ENCODE data around the gene DLX2. TPM values are rescaled to one million over a fixed set of nuclear protein-coding genes. Genes with fewer than 3 reads are reported as not detected.

DLX2 gene
- total and polyA plus RNA-seq, 10 of the 15 experiments (the other 5 are each of a cell fraction or from before 2014, with no cell fraction given), result 0.03 TPM; not detected in 9

- RAD21 ChIA-PET (ENCODE audit: unreplicated experiment), result no interaction called here
- intact Hi-C loops (cut with micrococcal nuclease; ENCODE audit: unreplicated experiment), result no loop called here
- ATAC-seq (no peak), DNase-seq (ENCODE audit: low read depth, low spot score) (no peak), FAIRE-seq (peak; percentile 59)
- CTCF ChIA-PET, result interaction anchor here (1.0 to 1.4 kb wide), 3 partner anchors 12 to 54 kb away, joined by 3 to 4 read pairs (median 3); partner anchors contain the start of genes DLX1 and DLX2
- SMC1A ChIA-PET (ENCODE audit: uncharacterized antibody, unreplicated experiment), result interaction anchor here (0.6 to 1.5 kb wide), 3 partner anchors 12 to 514 kb away, joined by 4 read pairs; partner anchors contain the start of gene DLX1
- Histone ChIP-seq H2AFZ (ENCODE audit: control insufficient read depth, low read depth, low read length) (no peak overlapping the region), H3K27me3 (replicated peaks in 1 of 2; ENCODE audit: control insufficient read depth in 2 of 2, insufficient read depth in 2 of 2, low read length in 1 of 2) (no peaks in the 10 kb centered on the region), H3K4me2 (ENCODE audit: control insufficient read depth, insufficient read depth) (no peak overlapping the region), H3K9ac (ENCODE audit: control insufficient read depth, insufficient read depth, low read length) (no peak overlapping the region), H3K4me3 (no peak overlapping the region), H3K27ac (ENCODE audit: control insufficient read depth, insufficient read depth) (no peak overlapping the region), H3K4me1 (ENCODE audit: control insufficient read depth, insufficient read depth, low read length) (no peaks in the 10 kb centered on the region), H3K9me3 (replicated peaks; ENCODE audit: control insufficient read depth, insufficient read depth, low read length) (no peaks in the 10 kb centered on the region), H3K79me2 (ENCODE audit: control insufficient read depth, insufficient read depth, low read length) (no peaks in the 10 kb centered on the region), H4K20me1 (ENCODE audit: control insufficient read depth, insufficient read depth) (no peaks in the 10 kb centered on the region), H3K36me3 (ENCODE audit: control insufficient read depth in 2 of 2, insufficient read depth in 2 of 2, low read length in 1 of 2) (no peaks in the 10 kb centered on the region)
- no TSS peak for BruUV-seq (replicated peaks)
- TF ChIP-seq MTA2 (IDR thresholded peaks at IDR 0.05; ENCODE audit: low read depth) (no peak), ZNF207 (IDR thresholded peaks at IDR 0.05; ENCODE audit: borderline replicate concordance) (no peak), JUND (IDR thresholded peaks at IDR 0.05; ENCODE audit: low read depth, low read length) (no peak), BMI1 (IDR thresholded peaks at IDR 0.05; ENCODE audit: borderline replicate concordance) (no peak), NFXL1 (IDR thresholded peaks at IDR 0.05; ENCODE audit: borderline replicate concordance) (no peak), TCF7 (IDR thresholded peaks at IDR 0.05; ENCODE audit: borderline replicate concordance) (no peak), ZNF24 (IDR thresholded peaks at IDR 0.05) (no peak), ESRRA (IDR thresholded peaks at IDR 0.05; ENCODE audit: low read length) (no peak), ELK1 (IDR thresholded peaks at IDR 0.05; ENCODE audit: low read depth, low read length) (no peak)
- in situ Hi-C loops (cut with MboI), result no loop called here
- 97% methylated on average over 4 of the region's 4 CpGs for WGBS (ENCODE audit: insufficient coverage, insufficient replicate concordance, low lambda C conversion rate, missing lambda C conversion rate)
- POLR2A ChIA-PET, result no interaction called here
Observed at GRCh38 chr2:172073518-172073917, 29.2 kb downstream of the DLX2 start.
